Aorta (tissue), 5 donors: ENCODE results near the gene SSR1. TPM values are rescaled to one million over a fixed set of nuclear protein-coding genes. Genes with fewer than 3 reads are reported as not detected.
"Not testable (repeated sequence)": the region's sequence is repeated elsewhere in the genome, so short reads cannot be mapped to it uniquely, and the experiment has no call there.

ENCODE experiments used
- ATAC-seq: fragments of 200-7000 bp; cut with Tn5 transposase; one replicate; pipeline ENCODE4 v1.9.1; 2022; ENCODE audit warnings: moderate library complexity; ENCODE audit not compliant: low FRiP score
- DNase-seq, 2 donors: peaks; one replicate each; pipeline ENCODE4 v3.0.0-alpha.2; 2020
- H3K27ac ChIP-seq, 2 donors: one replicate each; pipeline ENCODE4 v1.5.1; 2013; ENCODE audit warnings: low read length in 2 of 2, mild to moderate bottlenecking in 2 of 2, moderate library complexity in 2 of 2, control low read depth in 1 of 2, inconsistent platforms in 1 of 2, low read depth in 1 of 2
- H3K27me3 ChIP-seq, 2 donors: one replicate each; pipeline ENCODE4 v1.6.1; 2013; ENCODE audit warnings: control low read depth in 1 of 2, low read length in 1 of 2, mild to moderate bottlenecking in 1 of 2, moderate library complexity in 1 of 2; ENCODE audit not compliant: insufficient read depth in 2 of 2, control insufficient read depth in 1 of 2
- H3K36me3 ChIP-seq, 2 donors: one replicate each; pipeline ENCODE4 v1.6.1; 2013; ENCODE audit warnings: control low read depth in 1 of 2, low read length in 1 of 2, mild to moderate bottlenecking in 1 of 2; ENCODE audit not compliant: insufficient read depth in 2 of 2, control insufficient read depth in 1 of 2
- H3K4me1 ChIP-seq, 2 donors: one replicate each; pipeline ENCODE4 v1.6.1; 2013; ENCODE audit warnings: low read length in 2 of 2, control low read depth in 1 of 2, mild to moderate bottlenecking in 1 of 2, moderate library complexity in 1 of 2; ENCODE audit not compliant: insufficient read depth in 2 of 2, control insufficient read depth in 1 of 2
- H3K4me3 ChIP-seq, 2 donors: one replicate each; pipeline ENCODE4 v1.5.1; 2013; ENCODE audit warnings: low read length in 2 of 2, control low read depth in 1 of 2, mild to moderate bottlenecking in 1 of 2
- H3K9me3 ChIP-seq: one replicate; pipeline ENCODE4 v1.6.1; 2013; ENCODE audit warnings: mild to moderate bottlenecking, low read length; ENCODE audit not compliant: control insufficient read depth
- WGBS, 2 donors: extraction: QIAGEN DNeasy Blood & Tissue Kit; methylation state at CpG; one replicate each; pipeline ENCODE4 v1.1.7; 2013; 5-methylcytosine and 5-hydroxymethylcytosine counted together
- intact Hi-C, 2 donors: fragments of 100-400 bp; cut with DNase I; formaldehyde crosslinking; loops; one replicate each; pipeline versions ENCODE4 v1.14.2 to v1.15.0; 2022
- polyA plus RNA-seq, 2 donors: library from polyadenylated mRNA; stranded (reverse); fragments of 200-250 nt; gene quantifications; one replicate each; pipeline ENCODE4 v1.2.3, GENCODE V29; 2013
- total RNA-seq, 2 donors: library from RNA; stranded (reverse); fragmentation: NEBNext Ultra II Directional; extraction: Animal tissue kit (Norgen Biotek cat#: 25700); gene quantifications; one replicate each; pipeline ENCODE4 v1.2.1, GENCODE V29; 2021
- donor health status: healthy with polysubstance abuse.
- donor health status: Bipolar disorder and iron deficiency.
- donor health status: DM: no; HTN: no; CAD: no.
- donor health status: DM: no; HTN: no; CAD: no.
- donor health status: DM: yes; HTN: yes; CAD: no.

SSR1 gene
- total and polyA plus RNA-seq, 4 donors: 32.9 to 125 (median 76.7) TPM

DNA sequence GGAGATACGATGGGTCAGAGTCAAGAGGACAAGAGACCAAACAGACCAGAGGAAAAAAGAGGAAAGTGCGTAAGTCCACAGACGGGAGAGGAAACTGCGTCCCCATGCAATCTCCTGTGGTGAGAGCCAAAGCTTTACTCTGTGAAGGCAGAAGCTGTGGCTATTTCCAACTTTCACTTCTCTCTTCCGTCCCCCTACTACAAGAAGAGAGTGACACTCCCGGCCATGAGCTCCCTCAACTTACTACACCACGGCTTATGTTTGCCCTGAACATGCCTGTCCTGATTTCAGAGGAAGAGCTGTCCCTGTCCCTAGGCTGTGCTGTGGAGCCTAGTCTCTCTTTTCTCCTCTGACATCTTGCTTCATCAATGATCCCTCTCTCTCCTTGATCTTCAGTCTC lies 11.5 kb upstream of the SSR1 start:
- ATAC-seq (no peak), DNase-seq (no peak)

DNA sequence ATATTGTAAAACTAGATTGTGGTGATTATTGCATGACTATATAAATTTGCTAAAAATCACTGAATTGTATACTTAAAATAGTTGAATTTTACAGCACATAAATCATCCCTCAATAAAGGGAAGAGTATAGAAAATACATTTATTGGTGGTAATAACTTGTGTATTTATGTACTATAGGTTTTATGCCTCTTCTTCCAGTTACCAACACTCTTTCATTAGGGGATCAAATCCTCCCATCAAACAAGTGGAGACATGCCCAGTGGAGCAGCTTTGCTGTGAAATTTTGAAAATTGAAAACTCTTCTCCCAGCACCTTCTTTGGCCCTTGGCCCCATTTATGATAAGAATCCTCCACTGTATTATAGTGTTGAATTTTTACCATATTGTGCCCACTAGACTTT lies 10.1 kb upstream of the SSR1 start:
- no peak for ATAC-seq
- intact Hi-C loops: no loop called here

More for the DNA sequence above, 11.5 kb upstream of the SSR1 start:
- H3K4me1 ChIP-seq: no peaks in the 10 kb centered on the region
- H3K27me3 ChIP-seq: no peaks in the 10 kb centered on the region
- 74 to 76% methylated on average over 7 of the region's 7 CpGs for WGBS, 2 donors
- no peak overlapping the region for H3K27ac ChIP-seq
- no peak overlapping the region for H3K4me3 ChIP-seq
- H3K36me3 ChIP-seq: no peaks in the 10 kb centered on the region
- intact Hi-C loops: no loop called here
- no peaks in the 10 kb centered on the region for H3K9me3 ChIP-seq

DNA sequence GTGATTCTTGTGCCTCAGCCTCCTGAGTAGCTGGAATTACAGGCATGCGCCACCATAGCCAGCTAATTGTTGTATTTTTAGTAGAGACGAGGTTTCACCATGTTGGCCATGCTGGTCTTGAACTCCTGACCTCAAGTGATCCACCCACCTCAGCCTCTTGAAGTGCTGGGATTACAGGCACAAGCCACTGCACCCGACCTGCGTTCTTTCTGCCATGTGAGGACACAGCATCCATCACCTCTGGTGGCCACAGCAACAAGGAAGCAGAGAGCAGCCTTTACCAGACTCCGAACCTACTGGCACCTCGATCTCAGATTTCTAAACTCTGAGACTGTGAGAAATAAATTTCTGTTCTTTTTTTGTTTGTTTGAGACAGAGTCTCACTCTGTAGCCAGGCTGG lies 8.9 kb upstream of the SSR1 start:
- H3K9me3 ChIP-seq, ATAC-seq, H3K4me1 ChIP-seq, H3K4me3 ChIP-seq, H3K27ac ChIP-seq, intact Hi-C loops, H3K36me3 ChIP-seq, H3K27me3 ChIP-seq, DNase-seq: not testable (repeated sequence)
- WGBS, 2 donors: 75 to 79% methylated on average over 6 of the region's 6 CpGs

More for the DNA sequence above, 10.1 kb upstream of the SSR1 start:
- Histone ChIP-seq H3K27me3 (no peaks in the 10 kb centered on the region), H3K36me3 (no peaks in the 10 kb centered on the region), H3K27ac (no peak overlapping the region), H3K9me3 (no peaks in the 10 kb centered on the region), H3K4me3 (no peak overlapping the region), H3K4me1 (no peaks in the 10 kb centered on the region)
- DNase-seq: no peak

DNA sequence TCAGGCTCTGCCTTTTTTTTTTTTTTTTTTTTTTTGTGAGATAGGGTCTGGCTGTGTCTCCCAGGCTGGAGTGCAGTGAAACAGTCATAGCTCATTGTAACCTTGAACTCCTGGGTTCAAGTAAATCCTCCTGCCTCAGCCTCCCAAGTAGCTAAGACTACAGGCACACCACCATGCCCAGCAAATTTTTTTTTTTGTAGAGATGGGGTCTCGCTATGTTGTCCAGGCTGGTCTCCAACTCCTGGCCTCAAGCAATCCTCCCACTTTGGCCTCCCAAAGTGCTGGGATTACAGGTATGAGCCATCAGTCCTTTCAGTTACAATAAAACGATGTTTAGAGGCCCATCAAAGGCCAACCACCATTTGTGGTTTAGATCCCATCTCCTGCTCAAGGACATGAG lies 6.4 kb upstream of the SSR1 start:
- not testable (repeated sequence) for H3K9me3 ChIP-seq, H3K27ac ChIP-seq, H3K27me3 ChIP-seq, H3K4me1 ChIP-seq, DNase-seq, H3K36me3 ChIP-seq, ATAC-seq, H3K4me3 ChIP-seq
- WGBS, 2 donors: 92 to 95% methylated on average over 2 of the region's 2 CpGs
- intact Hi-C loops: loop anchor here in 1 of 2 donors (10.0 kb wide), 1 partner anchor 745 kb away; the partner anchor contains the start of gene BLOC1S5

DNA sequence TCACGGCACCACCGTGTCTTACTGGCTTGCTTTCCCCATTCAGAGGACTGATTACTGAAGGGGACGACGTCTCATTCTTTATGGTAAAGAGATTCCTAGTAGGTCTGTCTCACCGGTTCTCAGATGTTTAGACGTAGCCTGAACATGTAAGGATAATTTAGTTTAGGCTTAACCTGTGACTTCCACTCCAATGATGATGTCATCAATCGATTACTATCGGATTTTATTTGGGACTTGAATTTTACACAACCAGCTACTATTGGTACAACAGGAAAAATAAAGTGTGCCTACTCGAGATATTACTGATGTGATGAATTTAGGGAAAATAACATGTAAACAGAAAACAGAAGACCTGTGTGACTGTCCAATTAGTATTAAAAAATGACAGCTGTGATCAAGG lies 4.5 kb upstream of the SSR1 start:
- H3K4me3 ChIP-seq: no peak overlapping the region
- WGBS, 2 donors: 88 to 89% methylated on average over 9 of the region's 9 CpGs
- no peaks in the 10 kb centered on the region for H3K36me3 ChIP-seq
- ATAC-seq: no peak
- H3K27me3 ChIP-seq: no peaks in the 10 kb centered on the region
- H3K4me1 ChIP-seq: no peaks in the 10 kb centered on the region
- intact Hi-C loops: loop anchor here in 1 of 2 donors (10.0 kb wide), 1 partner anchor 747 kb away; the partner anchor contains the start of gene BLOC1S5
- no peak overlapping the region for H3K27ac ChIP-seq
- DNase-seq: no peak
- no peaks in the 10 kb centered on the region for H3K9me3 ChIP-seq

DNA sequence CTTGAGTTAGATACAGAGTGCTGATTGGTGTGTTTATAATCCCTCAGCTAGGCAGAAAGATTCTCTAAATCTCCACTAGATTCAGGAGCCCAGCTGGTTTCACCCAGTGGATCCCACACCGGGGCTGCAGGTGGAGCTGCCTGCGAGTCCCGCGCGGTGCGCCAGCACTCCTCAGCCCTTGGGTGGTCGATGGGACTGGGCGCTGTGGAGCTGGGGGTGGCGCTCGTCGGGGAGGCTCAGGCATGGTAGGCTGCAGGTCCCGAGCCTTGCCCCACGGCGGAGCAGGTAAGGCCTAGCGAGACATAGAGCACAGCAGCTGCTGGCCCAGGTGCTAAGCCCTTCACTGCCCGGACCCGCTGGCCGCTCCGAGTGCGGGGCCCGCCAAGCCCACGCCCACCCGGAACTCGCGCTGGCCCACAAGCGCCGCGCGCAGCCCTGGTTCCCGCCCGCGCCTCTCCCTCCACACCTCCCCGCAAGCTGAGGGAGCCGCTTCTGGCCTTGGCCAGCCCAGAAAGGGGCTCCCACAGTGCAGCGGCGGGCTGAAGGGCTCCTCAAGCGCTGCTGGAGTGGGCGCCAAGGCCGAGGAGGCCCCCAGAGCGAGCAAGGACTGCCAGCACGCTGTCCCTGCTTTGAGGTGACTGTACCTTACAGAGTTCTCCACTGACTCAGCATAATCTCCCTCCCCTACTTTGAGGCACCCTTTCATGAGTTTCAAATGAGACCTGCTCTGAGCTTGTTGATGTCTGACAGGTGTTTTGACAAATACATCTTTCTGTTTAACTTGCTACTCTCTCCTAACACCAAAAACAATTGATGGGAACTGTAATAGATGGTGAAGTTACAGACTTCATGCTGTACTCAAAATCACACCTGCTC lies 3.9 kb upstream of the SSR1 start:
- intact Hi-C loops: loop anchor here in 1 of 2 donors (10.0 kb wide), 1 partner anchor 748 kb away; the partner anchor contains the start of gene BLOC1S5
- DNase-seq (no peak), ATAC-seq (no peak)
- H3K9me3 ChIP-seq: no peaks in the 10 kb centered on the region
- H3K27me3 ChIP-seq: no peaks in the 10 kb centered on the region
- no peak overlapping the region for H3K27ac ChIP-seq
- no peaks in the 10 kb centered on the region for H3K4me1 ChIP-seq
- WGBS, 2 donors: 95 to 96% methylated on average over 20 to 41 of the region's 41 CpGs
- H3K4me3 ChIP-seq: no peak overlapping the region
- no peaks in the 10 kb centered on the region for H3K36me3 ChIP-seq

DNA sequence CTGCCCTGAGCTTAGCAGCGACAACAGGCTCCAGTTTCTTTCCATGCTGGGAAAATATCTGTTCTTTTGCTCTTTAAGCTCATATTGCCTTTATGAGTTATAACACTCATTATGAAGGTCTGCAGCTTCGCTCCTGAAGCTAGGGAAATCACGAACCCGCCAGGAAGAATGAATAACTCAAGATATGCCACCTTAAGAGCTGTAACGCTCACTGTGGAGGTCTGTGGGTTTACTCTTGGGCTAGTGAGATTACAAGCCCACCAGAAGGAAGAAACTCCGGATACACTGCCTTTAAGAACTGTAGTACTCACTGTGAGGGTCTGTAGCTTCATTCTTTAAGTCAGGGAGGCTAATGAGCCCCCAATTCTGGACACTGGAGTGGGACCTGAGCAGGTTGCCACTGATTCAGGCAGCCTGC lies 3.0 kb upstream of the SSR1 start:
- ATAC-seq: no peak
- Histone ChIP-seq H3K4me3 (no peak overlapping the region), H3K9me3 (no peaks in the 10 kb centered on the region), H3K36me3 (no peaks in the 10 kb centered on the region), H3K27ac (no peak overlapping the region), H3K27me3 (no peaks in the 10 kb centered on the region), H3K4me1 (no peaks in the 10 kb centered on the region)
- intact Hi-C loops: loop anchor here in 1 of 2 donors (10.0 kb wide), 1 partner anchor 749 kb away; the partner anchor contains the start of gene BLOC1S5
- WGBS, 2 donors: 80 to 83% methylated on average over 6 of the region's 6 CpGs
- DNase-seq: no peak

DNA sequence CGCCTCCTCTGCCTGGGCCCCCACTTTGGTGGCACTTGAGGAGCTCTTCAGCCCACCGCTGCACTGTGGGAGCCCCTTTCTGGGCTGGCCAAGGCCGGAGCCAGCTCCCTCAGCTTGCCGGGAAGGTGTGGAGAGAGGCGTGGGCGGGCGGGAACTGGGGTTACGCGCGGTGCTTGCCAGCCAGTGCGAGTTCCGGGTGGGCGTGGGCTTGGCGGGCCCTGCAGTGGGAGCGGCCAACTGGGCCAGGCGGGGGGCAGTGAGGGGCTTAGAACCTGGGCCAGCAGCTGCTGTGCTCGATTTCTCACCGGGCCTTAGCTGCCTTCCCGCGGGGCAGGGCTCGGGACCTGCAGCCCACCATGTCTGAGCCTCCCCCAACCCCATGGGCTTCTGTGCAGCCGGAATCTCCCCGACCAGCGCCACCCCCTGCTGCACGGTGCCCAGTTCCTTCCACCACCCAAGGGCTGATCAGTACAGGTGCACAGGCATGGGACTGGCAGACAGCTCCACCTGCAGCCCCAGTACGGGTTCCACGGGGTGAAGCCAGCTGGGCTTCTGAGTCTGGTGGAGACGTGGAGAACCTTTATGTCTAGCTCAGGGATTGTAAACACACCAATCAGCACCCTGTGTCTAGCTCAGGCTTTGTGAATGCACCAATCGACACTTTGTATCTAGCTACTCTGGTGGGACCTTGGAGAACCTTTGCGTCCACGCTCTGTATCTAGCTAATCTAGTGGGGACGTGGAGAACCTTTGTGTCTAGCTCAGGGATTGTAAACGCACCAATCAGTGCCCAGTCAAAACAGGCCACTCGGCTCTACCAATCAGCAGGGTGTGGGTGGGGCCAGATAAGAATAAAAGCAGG lies 2.3 kb upstream of the SSR1 start:
- H3K36me3 ChIP-seq, H3K27ac ChIP-seq, H3K9me3 ChIP-seq, H3K4me1 ChIP-seq, ATAC-seq, H3K4me3 ChIP-seq, H3K27me3 ChIP-seq, DNase-seq: not testable (repeated sequence)
- WGBS, 2 donors: 87 to 94% methylated on average over 29 to 34 of the region's 34 CpGs
- intact Hi-C loops: loop anchor here in 1 of 2 donors (10.0 kb wide), 1 partner anchor 749 kb away; the partner anchor contains the start of gene BLOC1S5
